ENCODE data around the gene ZNF763.
"Not testable (repeated sequence)": the region's sequence is repeated elsewhere in the genome, so short reads cannot be mapped to it uniquely, and the experiment has no call there.

Gene ZNF763

GRCh38 chr19:11973019-11973810, 8.4 kb downstream of the ZNF763 start:
- no peak for DNase-seq

- no peak for DNase-seq
Measured at GRCh38 chr19:11978492-11979100, 13.8 kb downstream of the ZNF763 start.

- DNase-seq = no peak
Measured at GRCh38 chr19:11979527-11979926, 14.7 kb downstream of the ZNF763 start.

GRCh38 chr19:11982526-11982925, 17.7 kb downstream of the ZNF763 start:
- DNase-seq = no peak

GRCh38 chr19:11984986-11985385, 20.1 kb downstream of the ZNF763 start:
- DNase-seq = no peak

GRCh38 chr19:11986754-11987153, 21.9 kb downstream of the ZNF763 start:
- DNase-seq = no peak

GRCh38 chr19:11987405-11988281, 22.8 kb downstream of the ZNF763 start:
- DNase-seq = no peak

GRCh38 chr19:11989112-11989456, 24.2 kb downstream of the ZNF763 start:
- no peak for DNase-seq

GRCh38 chr19:11991921-11992320, 27.1 kb downstream of the ZNF763 start:
- DNase-seq = not testable (repeated sequence)

- DNase-seq = no peak
Measured at GRCh38 chr19:11995174-11995573, 30.3 kb downstream of the ZNF763 start.

GRCh38 chr19:12000152-12000981, 35.5 kb downstream of the ZNF763 start:
- no peak for DNase-seq

GRCh38 chr19:12015015-12015752, 50.3 kb downstream of the ZNF763 start:
- no peak for DNase-seq

GRCh38 chr19:12015753-12016116, 50.9 kb downstream of the ZNF763 start:
- DNase-seq = no peak
